Left hindlimb (tissue), 1 donor: ENCODE measurements around the gene INPP5B.
"Not testable (repeated sequence)": the region's sequence is repeated elsewhere in the genome, so short reads cannot be mapped to it uniquely, and the experiment has no call there.

ENCODE experiments used
- DNase-seq: peaks from one replicate; pipeline ENCODE4 v3.0.0-alpha.2; 2018

The INPP5B gene

DNA sequence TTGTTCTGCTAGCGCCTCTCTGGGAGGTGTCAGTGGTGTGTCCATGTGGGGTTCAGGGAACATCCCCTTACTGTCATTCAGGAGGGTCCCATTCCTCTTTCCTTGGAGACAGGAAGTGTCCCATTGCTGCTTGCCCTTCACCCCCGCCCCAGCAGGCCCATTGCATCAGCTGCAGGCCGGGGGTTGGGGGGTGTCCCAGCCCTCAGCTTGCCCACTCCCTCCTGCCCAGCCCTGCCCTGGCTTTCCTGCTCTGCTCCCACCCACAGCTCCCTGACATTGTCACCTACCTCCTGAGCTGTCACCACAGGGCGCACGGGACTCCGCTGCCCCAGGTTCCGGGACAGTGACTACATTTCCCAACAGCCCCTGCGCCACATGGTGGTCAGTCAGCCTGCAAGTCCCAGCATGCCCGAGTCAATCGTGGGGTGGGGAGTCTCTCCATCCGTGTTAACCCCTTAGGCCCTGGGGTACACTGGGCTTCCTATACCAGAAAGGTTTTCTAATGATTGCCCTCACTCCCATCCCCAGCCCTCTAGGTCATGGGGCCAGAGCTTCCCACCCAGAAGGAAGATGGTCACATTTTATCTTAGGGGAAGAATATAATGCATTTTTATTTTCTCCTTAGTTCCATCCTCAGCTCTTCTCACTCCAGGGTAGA lies at the start of gene INPP5B:
Gene INPP5B, minus strand, starts transcription at position 351 of the 658 bp plus-strand sequence. CDS start 745 bp downstream, outside the sequence.
- peak; percentile 89 for DNase-seq

DNA sequence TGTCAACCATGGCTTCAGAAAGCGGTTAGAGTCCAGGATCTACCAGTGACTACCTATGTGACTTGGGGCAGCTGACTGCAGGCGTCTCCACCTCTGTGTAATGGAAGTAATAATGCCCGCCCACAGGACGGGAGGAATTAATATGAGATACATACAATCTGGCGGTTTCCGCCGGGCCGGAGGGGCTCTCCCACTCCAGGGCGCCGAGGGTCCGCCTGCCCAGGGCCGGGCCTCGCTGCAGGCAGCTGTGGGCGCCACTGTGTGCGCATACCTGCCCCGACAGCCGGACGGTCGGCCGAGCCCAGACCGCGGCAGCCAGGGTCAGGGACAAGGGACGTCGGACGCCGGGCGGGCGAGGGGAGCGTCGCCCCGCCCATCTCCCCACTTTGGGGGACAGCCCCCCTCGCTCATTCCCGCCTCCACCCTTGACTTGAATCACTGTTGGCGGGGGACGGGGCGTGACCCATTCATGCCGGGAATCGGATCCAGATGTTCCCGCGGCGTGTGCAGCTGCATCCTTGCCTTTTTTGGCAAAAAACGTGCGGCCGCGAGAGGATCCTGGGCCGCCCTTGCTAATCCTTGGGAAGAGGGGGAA lies 49.0 kb upstream of the INPP5B start:
- peak; percentile 94 for DNase-seq

DNA sequence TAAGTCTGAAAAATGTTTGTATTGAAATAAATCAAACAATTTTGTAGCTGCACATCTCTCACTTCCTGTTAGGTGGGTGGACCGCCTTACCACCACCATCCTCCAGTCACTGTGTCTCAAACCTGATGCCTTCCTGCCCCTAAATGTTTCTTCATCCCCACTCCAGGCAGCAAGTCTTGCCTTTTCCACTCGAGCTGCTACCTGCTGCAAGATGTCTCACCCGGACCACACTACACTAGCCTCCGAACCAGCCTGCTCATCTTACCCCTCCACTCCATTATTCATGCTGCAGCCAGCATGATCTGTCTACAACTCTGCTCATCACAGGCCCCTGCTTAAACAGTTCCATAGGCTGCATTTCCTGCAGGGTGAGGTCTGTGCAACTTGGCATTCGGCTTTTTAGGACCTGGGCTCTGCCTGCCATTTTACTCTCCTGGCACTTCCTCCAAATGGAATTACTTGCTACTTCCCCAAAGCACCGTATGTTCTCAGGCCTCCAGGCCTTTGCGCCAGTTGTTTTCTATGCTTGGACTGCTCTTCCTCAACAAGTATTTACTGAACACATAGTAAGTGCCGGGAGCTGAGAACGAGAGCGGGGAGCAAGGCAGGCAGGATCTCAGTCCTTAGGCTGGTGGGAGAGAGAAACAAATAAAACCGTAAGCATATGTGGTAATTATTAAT lies 48.2 kb upstream of the INPP5B start:
- no peak for DNase-seq

DNA sequence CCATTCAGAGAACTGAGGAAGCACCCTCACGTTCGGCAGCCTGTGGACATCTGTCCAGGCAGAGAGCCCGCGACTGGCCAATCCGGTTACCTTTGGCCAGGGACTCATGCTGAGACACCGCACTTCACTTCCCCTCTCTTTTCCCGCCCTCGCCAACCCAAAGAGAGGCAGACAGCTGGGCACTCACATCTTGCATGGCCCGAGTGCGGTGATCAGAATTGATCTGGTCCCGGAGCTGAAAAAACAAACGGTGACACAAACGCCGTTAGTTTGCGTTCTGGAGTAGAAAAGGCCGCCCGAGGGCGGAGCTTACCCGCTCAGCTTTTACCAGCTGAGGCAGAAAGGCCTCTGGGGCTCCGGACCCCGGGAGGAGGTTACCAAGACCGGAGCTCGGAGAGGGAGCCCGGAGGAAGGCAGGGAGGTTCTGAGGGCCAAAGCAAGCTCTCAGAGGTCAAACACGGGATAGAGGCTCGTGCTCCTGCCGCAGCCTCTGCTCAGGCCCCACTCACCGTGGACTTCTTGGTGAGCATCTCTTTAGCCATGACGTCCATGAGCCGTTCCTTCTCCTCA lies 42.6 kb upstream of the INPP5B start:
- DNase-seq = peak; percentile 53

DNA sequence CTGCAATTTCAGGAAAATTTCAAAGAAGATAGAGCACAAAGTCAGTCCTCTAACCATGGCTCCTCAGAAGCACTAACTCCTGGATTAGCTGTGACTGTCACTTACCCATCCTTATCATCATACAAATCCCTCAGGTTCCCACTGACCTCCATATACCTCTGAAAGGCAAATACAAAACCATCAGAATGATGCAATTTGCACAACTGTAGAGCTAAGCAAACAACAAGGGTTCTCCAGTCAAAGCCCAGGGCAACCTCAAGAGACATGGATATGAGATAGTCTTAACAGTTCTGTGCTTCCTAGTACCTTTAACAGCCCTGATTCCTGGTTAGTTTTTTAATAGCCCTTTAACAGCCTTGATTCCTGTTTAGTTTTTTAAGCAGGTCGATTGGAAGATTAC lies 40.8 kb upstream of the INPP5B start:
- no peak for DNase-seq

DNA sequence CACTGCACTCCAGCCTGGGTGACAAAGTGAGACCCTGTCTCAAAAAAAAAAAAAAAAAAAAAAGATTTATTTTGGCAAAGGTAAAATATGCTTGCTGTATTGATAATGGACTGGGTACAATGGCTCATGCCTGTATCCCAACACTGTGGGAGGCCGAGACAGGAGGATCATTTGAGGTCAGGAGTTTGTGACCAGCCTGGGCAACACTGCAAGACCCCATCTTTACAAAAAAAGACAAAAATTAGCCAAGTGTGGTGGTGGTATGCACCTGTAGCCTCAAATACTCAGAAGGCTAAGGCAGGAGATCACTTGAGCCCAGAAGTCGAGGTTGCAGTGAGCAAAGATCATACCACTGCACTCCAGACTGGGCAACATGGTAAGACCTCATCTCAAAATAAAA lies 36.7 kb upstream of the INPP5B start:
- no peak for DNase-seq

DNA sequence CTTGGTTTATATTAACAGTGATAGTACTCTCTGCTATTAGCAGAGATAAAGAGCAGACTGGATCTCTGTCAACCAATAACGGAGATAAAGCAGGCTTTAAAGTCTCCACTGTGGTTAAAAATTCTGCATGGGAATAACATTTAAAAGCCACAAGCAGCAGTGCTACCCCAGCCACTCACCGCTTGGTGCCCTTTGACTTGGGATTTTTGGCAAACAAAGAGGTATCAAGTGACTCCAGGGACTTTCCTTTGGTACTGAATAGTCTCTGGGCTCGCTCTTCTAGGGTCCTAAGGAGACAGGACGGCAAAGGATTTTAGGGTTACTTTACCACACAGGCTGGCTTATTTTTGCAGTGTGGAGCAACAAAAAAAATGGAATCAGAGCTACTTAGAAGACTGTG lies 31.7 kb upstream of the INPP5B start:
- no peak for DNase-seq

DNA sequence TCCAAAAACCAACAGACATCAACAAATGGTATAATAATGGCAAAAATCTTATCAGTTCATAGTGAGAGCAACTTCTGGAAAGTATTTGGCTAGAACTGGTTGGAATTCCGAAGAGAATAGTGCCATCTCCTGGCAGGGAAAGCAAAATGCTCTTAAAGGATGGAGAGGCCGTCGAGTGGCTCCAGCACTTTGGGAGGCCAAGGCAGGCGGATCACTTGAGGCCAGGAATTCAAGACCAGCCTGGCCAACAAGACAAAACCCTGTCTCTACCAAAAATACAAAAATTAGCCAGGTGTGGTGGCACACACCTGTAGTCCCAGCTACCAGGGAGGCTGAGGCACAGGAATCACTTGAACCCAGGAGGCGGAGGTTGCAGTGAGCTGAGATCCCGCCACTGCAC lies 28.2 kb upstream of the INPP5B start:
- DNase-seq = not testable (repeated sequence)

DNA sequence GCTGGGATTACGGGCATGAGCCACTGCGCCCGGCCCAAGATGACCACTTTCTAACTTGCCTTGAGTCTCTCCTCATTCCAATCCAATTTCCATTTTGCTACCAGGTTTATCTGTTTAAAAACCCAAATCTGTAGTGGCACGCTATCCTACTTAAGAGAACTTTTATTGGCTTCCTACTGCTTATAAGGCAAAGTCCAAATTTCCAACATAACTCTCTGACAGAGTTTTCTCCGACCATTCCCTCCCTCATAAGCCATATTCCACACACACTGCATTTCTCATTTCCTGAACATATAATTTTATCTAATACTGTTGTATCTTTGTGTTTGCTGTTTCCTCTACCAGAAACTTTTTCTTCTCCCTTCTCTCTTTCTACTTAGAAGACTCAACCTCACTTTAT lies 27.7 kb upstream of the INPP5B start:
- DNase-seq = no peak

DNA sequence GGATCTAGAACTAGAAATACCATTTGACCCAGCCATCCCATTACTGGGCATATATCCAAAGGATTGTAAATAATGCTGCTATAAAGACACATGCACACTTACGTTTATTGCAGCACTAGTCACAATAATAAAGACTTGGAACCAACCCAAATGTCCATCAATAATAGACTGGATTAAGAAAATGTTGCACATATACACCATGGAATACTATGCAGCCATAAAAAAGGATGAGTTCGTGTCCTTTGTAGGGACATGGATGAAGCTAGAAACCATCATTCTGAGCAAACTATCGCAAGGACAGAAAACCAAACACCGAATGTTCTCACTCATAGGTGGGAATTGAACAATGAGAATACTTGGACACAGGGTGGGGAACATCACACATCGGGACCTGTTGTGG lies 26.8 kb upstream of the INPP5B start:
- DNase-seq = not testable (repeated sequence)

DNA sequence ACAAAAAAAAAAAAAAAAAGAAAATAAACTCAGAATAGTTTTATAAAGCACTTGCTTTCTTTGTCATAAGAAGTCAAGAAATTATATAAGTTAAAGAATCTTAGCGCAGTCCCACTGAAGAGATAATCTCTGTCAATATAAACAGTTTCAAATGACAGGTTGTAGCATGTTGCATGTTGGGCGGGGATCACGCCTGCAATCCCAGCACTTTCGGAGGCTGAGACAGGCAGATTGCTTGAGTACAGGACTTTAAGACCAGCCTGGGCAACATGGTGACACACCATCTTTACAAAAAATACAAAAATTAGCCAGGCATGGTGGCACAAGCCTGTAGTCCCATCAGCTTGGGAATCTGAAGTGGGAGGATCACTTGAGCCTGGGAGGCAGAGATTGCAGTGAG lies 18.4 kb upstream of the INPP5B start:
- no peak for DNase-seq

DNA sequence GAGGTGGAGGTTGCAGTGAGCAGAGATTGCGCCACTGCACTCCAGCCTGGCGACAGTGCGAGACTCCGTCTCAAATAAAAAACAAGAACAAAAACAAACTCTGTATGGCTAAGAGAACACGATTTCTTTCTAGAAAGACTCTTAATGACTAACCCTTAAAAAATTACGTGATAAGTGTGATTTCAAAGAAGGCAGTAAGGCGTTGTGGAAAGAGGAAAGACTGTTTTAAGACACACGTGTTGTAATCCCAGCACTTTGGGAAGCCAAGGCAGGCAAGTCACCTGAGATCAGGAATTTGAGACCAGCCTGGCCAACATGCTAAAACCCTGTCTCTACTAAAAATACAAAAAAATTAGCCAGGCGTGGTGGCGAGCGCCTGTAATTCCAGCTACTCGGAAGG lies 17.3 kb upstream of the INPP5B start:
- DNase-seq = not testable (repeated sequence)

DNA sequence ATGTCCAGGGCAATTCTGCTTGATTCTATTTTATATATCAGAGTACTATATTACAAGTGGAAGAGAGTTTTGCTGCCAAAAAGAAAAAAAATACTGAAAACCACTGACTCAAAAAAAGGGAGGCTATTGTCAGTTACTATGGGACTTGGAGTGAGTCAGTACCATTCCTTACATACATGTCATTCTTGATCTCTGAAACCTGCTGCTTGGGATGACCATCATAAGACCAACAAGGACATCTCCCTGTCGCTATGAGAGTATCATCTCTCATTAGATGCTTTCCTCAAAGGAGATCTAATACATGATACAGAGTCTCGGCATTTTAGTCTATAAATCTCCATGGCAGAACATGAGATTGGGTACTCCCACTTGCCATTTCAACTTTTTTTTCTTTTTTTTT lies 11.8 kb upstream of the INPP5B start:
- no peak for DNase-seq

DNA sequence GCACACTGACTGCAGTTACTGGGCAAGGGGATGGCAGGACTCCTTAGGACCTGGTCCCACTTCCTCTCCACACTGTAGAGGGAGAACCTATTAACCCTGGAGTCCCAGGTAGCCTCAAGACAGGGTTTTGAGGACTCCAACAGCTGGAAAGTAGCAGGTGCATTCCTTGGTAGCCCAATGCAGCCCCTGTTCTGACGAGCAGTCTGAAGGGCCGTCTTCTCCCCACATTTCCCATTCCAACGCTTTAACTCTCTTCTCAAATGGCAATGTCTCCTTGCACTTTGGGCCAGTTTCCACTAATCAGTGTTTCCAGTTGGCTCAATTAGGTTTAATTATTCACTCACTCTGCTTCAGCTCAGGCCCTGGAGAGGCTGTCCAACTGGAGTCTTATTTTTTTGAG lies 8.8 kb upstream of the INPP5B start:
- DNase-seq = no peak

DNA sequence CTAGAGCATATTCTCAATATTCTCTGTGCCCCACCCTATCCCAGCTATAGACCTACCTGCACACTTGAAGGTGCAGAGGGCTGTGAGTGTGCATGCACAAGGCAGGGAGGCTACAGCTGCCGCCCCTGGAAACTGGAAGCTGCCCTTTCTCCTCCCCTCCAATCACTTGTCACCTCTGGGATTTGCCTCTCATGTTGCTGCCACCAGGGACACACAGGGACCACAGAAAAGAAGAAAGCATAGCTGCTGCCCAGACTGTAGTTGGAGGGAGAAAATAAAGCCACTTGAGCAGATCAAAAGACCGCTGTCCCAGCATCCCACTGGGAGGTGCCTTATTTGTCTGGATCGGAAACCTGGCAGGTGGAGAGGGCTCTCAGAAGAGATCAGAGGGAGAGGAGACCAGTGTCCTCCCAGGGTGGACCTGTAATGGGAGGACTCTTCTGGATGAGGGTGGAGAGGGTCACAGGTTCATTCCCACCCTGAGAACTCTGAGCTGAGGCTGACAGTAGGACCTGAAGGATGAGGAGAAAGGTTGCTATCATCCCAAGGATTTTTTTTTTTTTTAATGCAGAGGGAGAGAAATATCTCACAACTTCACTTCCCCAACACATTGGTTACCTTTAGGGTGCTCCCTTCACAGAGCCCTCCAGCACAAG lies 7.6 kb upstream of the INPP5B start:
- no peak for DNase-seq

DNA sequence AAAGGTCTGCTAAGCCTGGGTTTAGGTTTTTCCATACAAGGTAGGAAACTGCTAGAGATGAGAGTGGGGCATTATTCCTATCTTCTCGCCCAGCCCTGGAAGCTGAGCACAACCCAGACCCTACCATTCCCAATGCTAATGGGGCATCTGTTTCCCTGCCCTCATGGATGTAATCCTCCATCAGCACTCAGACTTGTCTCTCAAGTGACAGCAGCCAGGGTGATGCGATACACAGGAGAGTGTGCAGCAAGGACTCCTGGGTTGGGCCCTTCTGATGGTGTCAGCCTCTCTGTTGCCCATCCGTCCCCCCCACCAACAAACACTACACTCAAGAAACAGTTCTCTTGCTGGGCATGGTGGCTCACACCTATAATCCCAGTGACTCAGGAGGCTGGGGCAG lies 5.9 kb upstream of the INPP5B start:
- DNase-seq = no peak

DNA sequence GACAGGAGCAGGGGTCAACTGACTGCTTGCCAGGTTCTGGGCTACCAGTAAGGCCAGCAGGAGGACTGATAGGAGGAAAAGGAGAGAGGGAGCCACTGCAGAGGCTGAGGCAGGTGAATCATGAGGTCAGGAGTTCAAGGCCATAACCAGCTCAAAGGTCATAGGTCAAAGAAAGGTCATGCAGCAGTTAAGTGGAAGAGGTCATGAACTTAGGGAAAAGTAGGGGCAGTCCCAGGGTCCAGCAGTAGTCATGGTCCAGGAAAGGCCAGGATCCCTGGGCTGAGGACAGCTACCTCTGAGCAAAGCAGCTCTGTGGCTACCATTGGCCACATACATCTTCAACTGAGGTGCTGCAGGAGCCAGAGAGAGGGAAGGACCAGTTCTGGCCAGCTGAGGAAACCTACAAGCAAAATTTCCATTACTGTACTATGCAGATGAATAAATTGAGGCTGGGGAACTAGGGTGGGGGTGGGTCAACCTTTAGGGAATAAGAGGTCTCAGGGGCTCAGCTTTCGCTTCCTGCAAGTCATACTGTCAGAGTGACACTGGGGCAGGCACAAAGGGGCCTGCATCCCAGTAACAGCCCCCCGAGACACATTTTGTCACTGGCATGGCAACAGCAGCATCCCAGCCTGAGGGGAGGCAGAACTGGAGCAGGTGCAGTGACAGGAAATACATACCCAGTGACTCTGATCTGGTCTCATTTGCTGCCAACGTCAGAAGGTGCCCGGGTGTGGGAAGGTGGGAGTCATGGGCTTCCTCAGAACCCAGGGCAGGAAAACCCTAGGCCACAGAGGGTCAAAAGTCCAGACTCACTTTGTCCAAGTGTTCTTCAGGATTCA lies 5.2 kb upstream of the INPP5B start:
- DNase-seq = no peak

DNA sequence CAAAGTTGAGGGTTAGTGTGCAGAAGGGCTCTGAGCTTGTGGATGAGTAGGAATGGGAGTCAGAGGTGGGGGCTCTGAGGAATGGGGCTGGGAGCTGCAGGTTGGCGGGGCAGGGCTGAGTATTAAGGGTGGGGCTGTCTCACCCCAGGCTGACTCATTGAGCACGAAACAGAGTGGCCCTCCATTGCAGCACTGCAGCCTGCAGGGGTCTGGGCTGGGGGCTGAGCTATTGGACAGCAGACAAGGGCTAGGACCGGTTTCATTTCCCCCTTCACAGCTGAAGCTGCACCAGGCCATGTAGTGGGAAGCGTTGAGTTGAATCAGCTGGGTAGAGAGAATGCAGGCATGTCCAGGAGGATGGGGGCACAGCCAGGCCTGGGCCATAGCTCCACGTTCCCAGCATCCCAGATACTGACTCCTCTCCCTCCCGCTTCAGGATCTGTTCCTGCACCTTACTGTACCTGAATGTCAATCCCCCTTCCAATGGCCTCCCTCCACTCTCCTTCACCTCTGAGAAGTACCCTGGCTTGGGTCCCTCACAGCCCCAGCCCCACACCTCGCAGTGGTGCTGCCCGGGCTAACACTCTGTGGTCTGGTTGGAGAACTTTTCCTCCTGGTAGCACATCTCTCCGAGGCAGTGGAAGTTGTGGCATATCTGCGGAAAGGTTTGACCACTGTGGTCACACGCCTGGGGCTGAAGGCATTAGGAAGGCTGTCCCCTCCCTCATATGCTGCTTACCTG lies 4.4 kb upstream of the INPP5B start:
- DNase-seq = no peak

DNA sequence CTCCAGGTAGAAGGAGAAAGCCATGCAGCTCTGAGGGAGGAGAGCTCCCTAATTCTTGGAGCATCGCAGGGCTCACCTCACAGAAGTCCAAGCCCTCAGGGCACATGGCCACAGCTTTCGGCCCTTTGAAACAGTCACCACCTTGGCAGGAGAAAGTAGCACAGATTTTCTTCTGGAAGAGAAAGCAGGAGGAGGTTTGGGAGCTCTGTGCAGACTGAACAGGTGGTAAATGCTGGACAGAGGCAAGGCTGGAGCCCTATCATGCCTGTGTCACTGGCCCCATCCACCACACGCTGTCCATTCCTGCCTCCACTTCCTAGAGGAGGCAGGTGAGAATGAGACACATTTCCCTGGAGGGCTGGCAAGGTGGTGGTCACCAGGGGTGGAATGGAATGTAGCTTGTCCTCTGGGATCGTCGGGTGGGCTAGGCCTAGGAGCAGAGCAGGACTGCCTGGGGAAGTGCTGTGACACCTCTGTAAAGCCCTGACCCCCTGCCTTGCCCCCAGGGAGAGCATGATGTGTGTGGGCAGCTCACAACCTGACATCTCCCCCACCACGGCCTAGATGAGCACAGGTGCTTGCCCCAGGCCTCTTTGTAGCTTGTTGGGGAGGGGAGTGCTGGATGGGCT lies 2.8 kb upstream of the INPP5B start:
- DNase-seq = no peak

DNA sequence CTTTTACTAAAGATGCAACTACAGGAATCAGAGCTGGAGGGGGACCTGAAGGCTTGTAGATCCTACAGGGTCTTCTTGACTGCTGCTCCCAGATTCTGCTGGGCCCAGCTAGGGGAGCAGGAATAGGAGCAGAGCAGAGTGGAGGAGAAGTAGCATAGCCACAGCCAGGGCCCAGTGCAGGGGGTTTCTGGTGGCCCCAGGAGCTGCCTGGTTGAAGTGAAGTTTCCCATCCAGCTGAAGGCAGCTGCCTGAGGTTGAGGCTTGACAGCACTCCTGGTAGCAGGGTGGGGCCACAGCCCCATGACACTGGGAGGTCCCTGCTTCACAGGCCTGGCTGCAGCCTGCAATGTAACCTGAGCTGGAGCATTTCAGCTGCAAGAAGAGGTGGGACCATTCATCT lies 2.0 kb upstream of the INPP5B start:
- DNase-seq = no peak

DNA sequence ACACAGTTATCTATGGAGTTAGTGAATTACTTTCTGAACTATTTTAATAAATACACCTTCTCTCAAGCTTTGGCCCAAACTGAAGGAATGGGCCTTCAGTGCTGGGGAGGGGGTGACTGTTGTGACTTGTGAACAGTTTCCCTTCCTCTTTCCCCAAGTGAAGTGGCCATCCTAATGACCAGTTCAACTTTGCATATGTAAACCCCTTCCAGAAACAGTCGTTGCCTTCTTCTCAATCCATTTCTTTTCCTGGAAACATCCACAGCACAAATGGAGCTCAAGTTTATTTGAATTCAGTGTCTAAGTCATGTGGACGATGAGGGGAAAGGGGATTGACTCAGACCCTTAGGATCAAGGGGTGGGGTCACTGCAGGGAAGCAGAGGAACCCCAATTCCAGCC lies 1.3 kb upstream of the INPP5B start:
- no peak for DNase-seq
